Activated CD4-positive, alpha-beta T cell treated with anti-CD3 and anti-CD28 coated beads, Interleukin-2, amount 50 U/mL, for 48 hours (primary cell): ENCODE data around the gene CLNK.

Source experiments
- DNase-seq, 2 experiments: peaks; one replicate each; pipeline ENCODE4 v3.0.0-alpha.2; 2020

Gene CLNK

DNA sequence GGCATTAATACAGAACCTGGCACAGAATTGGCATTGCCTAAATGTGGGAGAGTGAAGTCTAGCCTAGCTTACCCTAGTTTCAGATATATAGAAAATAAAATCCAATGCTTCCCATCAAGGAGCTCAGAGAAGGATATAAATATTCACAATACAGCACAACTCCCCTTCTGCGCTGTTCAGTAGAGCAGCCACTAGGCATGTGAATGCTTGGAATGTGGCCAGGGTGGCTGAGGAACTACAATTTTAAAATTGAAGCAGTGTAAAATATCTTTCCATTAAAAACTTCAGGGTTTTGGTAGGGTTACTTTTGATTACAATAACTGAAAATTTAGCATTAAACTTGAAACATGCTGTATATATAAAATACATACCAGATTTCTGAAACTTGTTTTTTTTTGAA is 246.8 kb downstream of the CLNK start:
- no peak for DNase-seq
